GM19324 (cell line): Measurements from ENCODE around the gene ZNF316.

ENCODE experiments used
- ATAC-seq: cut with Tn5 transposase; IDR thresholded peaks from one replicate; pipeline ENCODE4 v1.9.1; 2021; ENCODE audit warnings: mild to moderate bottlenecking, moderate library complexity; ENCODE audit not compliant: unreplicated experiment, low FRiP score

Gene ZNF316

GRCh38 chr7:6675807-6676405, 38.8 kb downstream of the ZNF316 start:
- no peak for ATAC-seq

GRCh38 chr7:6680146-6680545, 43.0 kb downstream of the ZNF316 start:
- ATAC-seq = no peak

- ATAC-seq = no peak
Observed at GRCh38 chr7:6691103-6691502, 54.0 kb downstream of the ZNF316 start.

- no peak for ATAC-seq
Observed at GRCh38 chr7:6691609-6692106, 54.5 kb downstream of the ZNF316 start.

GRCh38 chr7:6700793-6701192, 63.7 kb downstream of the ZNF316 start:
- ATAC-seq = no peak

- no peak for ATAC-seq
Observed at GRCh38 chr7:6701860-6702259, 64.7 kb downstream of the ZNF316 start.
